T47D (cell line): Measurements from ENCODE around the gene GBP1.
A peak's percentile ranks its signal among the peaks of the same experiment; 100 is the strongest.

ENCODE experiments used
- DNase-seq, 2 experiments: peaks; one replicate each; pipeline versions ENCODE4 v3.0.0 to v3.0.0-alpha.2; 2011 to 2012; ENCODE audit warnings: low read depth in 1 of 2, low spot score in 1 of 2
- JUND ChIP-seq: IDR thresholded peaks from 2 replicates; pipeline ENCODE4 v1.6.1; 2012; ENCODE audit warnings: low read depth
- in situ Hi-C: cut with HindIII; loops from 2 replicates; pipeline ENCODE4 v1.10.0; 2016; ENCODE audit warnings: low sequenced_read_pairs, low pct_unique_long_range_greater_than_20kb

GBP1 gene, protein sequence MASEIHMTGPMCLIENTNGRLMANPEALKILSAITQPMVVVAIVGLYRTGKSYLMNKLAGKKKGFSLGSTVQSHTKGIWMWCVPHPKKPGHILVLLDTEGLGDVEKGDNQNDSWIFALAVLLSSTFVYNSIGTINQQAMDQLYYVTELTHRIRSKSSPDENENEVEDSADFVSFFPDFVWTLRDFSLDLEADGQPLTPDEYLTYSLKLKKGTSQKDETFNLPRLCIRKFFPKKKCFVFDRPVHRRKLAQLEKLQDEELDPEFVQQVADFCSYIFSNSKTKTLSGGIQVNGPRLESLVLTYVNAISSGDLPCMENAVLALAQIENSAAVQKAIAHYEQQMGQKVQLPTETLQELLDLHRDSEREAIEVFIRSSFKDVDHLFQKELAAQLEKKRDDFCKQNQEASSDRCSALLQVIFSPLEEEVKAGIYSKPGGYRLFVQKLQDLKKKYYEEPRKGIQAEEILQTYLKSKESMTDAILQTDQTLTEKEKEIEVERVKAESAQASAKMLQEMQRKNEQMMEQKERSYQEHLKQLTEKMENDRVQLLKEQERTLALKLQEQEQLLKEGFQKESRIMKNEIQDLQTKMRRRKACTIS

GRCh38 chr1:89065079-89065868, at the start of gene GBP1:
Gene GBP1, minus strand, starts transcription at chr1:89065208. Its CDS starts 1,974 bp downstream, at chr1:89063234.
- no peak for TF ChIP-seq JUND
- in situ Hi-C loops = no loop called here
- peak in 1 of 2 experiments; percentile 15 for DNase-seq

DNA sequence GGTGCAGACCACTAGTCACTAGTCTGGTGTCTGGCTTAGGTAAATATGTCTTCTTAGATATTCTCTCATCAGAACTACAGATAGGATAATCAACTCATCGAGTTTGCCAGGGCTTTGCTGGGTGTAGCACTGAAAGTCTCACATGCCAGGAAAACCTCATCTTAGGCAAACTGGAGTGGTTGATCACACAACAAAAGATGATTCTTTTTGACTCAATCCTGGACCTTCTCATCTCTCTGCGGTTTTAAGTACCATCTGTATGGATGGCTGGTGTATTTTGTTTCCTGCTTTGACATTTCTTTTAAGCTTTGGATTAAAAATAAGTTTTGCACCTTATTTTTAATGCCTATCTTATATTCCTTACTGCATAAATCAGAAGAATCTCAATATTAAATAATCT, 49.7 kb upstream of the GBP1 start:
- in situ Hi-C loops = no loop called here
- TF ChIP-seq JUND = no peak
- DNase-seq = no peak

DNA sequence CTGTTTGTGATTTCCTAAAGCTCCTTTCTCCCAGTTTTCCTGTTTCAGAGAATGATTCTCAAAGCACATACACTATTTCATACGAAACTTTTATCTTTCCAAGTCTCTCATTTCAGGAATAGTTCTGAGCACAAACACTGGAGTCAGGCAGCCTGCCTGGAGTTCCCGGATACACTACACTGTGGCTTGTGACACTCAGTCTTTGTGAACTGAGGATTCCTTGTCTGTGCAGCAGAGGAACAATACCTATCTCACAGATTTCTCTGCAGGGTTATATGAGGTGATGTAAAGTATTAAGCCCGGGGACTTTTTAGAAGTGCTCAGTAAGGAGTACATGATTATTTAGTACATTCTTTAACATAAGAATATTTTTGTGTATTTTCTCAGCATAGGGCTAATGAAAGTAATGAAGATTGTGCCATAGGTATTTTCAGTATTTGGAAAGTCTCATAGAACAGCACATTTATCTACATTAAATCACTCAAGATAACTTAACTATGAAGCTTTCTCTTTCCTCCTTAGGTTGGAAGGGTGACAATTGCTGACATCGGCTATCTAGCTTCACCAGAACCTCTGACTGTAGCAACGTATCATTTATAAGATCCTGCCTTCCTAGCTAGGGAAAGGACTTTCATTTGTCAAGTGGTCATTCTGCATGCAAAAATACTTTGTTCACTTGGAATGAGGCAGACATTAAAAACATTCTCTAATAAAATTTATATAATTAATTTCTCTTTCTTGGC, 48.0 kb upstream of the GBP1 start:
- TF ChIP-seq JUND = no peak
- no peak for DNase-seq
- in situ Hi-C loops = no loop called here

DNA sequence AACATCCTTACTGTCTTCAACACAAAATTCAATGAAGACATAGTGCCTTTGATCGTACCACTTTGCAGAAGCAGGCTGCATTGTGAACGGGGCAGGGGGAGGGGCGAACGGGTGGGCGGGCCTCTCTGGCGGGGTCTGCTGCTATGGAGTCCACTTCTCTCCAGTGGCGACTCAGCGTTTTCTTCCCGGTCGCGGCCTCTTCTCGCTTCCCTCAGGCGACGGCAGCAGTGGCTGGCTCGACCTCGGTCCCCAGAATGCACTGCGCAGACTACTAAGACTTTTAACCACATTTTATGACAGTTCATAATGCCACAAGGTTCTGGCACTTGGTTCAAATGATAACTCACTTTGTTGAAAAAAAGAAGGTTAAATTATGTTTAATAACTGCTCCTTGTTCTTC, 39.7 kb upstream of the GBP1 start:
- DNase-seq = no peak
- no peak for TF ChIP-seq JUND
- in situ Hi-C loops = no loop called here

- no peak for TF ChIP-seq JUND
- no peak for DNase-seq
- in situ Hi-C loops = no loop called here
Observed at GRCh38 chr1:89104147-89104546, 39.1 kb upstream of the GBP1 start.

DNA sequence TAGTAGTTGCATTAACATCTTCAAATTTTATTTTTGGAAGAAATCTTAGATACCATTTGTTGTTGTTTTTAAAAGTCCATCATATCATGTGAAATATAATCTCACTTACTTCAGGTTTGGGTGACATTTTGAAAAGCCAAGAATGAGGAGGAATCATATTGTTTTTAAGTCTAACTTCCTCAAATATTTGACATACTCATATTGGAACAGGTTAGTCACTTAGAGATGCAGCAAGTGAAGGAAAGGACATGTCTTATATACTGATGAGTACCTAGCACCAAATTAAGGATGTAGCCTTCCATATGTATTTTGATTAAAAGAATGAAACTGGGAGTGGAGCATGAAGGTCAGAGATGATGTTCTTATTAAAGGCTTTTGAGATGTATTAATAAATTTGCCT, 37.0 kb upstream of the GBP1 start:
- in situ Hi-C loops = no loop called here
- TF ChIP-seq JUND = no peak
- DNase-seq = no peak

DNA sequence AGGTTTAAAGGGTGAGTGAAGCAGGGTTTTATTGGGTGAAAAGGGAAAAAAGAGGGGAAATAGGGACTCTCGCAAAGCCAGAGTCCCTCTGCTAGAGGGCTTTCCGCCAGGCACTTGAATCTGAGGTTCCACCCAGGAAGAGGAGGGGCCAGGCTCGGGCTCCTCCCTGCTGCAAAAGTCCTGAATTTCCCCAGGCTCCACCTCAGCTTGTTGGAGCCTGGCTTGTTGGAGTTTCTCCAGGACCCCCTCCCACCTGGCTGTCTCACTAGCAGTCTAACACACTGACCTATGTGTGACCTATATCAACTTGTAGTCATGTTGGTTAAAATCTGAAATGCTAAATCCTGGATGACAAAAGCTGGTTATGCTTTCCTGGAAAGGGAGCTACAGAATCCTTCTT, 35.4 kb upstream of the GBP1 start:
- DNase-seq = no peak
- in situ Hi-C loops = no loop called here
- TF ChIP-seq JUND = no peak

DNA sequence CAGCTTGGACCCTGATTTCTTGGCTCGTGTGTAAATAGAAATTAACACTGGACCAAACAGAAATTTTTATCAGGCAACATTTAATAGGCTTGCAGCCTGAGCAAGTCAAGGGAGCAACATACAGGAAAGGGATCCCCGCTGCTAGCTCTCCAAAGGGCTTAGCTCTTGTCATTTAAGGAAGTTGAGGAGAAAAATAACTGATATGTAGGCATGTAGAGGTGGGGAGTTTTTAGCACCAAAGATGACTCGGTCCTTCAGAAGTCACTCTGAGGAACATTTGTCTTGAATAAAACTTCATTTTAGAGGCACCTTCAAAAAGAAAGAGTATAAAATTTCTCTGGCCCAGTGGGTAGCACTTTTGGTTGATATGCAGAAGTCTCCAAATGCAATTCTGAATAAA, 33.8 kb upstream of the GBP1 start:
- in situ Hi-C loops = no loop called here
- no peak for TF ChIP-seq JUND
- no peak for DNase-seq

GRCh38 chr1:89095737-89096136, 30.7 kb upstream of the GBP1 start:
- no peak for TF ChIP-seq JUND
- DNase-seq = no peak
- in situ Hi-C loops = no loop called here

DNA sequence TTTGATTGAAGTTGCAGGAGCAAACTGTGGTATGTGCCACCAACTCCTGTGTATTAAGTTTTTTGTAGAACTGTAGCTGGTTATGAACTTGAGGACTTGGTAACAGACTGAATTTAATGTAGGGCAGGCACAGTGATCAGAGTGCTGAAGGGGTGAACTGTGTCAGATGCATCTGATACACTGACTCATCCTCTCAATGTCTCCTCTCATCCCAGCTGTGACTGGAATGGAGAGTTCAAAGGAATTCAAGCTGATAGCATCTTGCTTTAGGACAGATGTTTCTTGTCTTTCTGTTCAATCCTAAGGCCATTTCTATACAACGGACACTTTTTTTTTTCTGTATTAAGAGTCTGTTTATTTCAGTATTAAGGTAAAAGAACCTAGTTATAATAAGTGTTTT, 25.0 kb upstream of the GBP1 start:
- no peak for DNase-seq
- in situ Hi-C loops = no loop called here
- TF ChIP-seq JUND = no peak

DNA sequence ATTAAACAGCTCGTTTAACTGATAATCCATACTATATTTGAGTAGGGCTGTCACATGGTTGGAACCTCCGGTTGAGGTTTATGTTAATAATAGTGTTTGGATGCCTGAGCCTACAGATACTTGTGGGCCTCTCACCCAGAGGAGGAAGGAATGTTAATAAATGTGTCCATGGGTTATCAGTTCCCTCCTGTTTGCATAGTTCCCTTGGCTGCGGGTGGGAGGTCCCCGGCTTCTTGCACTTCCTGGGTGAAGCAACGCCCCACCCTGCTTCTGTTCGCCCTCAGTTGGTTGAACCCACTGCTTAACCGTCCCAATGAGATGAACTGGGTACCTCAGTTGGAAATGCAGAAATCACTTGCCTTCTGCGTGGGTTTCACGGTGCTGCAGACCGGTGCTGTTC, 23.6 kb upstream of the GBP1 start:
- in situ Hi-C loops = no loop called here
- TF ChIP-seq JUND = no peak
- no peak for DNase-seq

DNA sequence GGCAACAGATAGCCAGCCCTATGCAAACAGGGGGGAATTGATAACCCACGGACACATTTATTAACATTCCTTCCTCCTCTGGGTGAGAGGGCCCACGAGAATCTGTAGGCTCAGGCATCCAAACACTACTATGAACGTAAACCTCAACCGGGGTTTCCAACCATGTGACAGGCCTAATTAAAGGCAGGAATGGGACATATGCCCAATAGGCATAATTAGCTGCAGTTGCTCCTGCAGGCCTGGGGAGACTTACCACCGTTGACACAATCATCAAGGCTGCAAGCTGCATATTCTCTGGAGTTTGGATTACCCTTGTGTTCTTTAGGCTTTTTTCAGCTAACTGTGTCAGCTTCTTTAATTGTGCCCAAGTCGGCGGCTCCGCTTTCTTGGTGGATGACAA, 22.2 kb upstream of the GBP1 start:
- in situ Hi-C loops = no loop called here
- TF ChIP-seq JUND = no peak
- no peak for DNase-seq
